Astrocyte (in vitro differentiated cells and primary cell): ENCODE results near the gene RMRP. TPM values are rescaled to one million over a fixed set of nuclear protein-coding genes. Genes with fewer than 3 reads are reported as not detected.

Experiments used
- DNase-seq: peaks from one replicate; pipeline ENCODE4 v3.0.0-alpha.2; 2010; ENCODE audit warnings: low read depth
- FAIRE-seq: peaks from 2 replicates; lab custom pipeline; 2011; peaks lifted over from hg19 to GRCh38; lab: Jason Lieb, UNC
- H2AFZ ChIP-seq: 2 replicates; pipeline ENCODE4 v1.6.0; 2012; ENCODE audit warnings: low read depth, low read length, inconsistent platforms
- H3K27ac ChIP-seq: 2 replicates; pipeline ENCODE4 v1.5.1; 2011; ENCODE audit warnings: low read depth, low read length, inconsistent platforms
- H3K27me3 ChIP-seq: 2 replicates; pipeline ENCODE4 v1.6.0; 2011; ENCODE audit warnings: low read length, inconsistent platforms; ENCODE audit not compliant: insufficient read depth
- H3K36me3 ChIP-seq: 2 replicates; pipeline ENCODE4 v1.5.1; 2011; ENCODE audit warnings: low read length, inconsistent platforms; ENCODE audit not compliant: insufficient read depth
- H3K4me1 ChIP-seq: 2 replicates; pipeline ENCODE4 v1.5.1; 2011; ENCODE audit warnings: low read length, inconsistent platforms; ENCODE audit not compliant: insufficient read depth
- H3K4me2 ChIP-seq: 2 replicates; pipeline ENCODE4 v1.6.0; 2012; ENCODE audit warnings: low read length, inconsistent platforms
- H3K4me3 ChIP-seq: 2 replicates; pipeline ENCODE4 v1.5.1; 2011; ENCODE audit warnings: low read depth, mild to moderate bottlenecking, low read length, inconsistent platforms; ENCODE audit not compliant: insufficient read depth
- H3K79me2 ChIP-seq: 2 replicates; pipeline ENCODE4 v1.6.0; 2012; ENCODE audit warnings: mild to moderate bottlenecking, low read length, inconsistent platforms; ENCODE audit not compliant: insufficient read depth
- H3K9ac ChIP-seq: 2 replicates; pipeline ENCODE4 v1.6.0; 2012; ENCODE audit warnings: mild to moderate bottlenecking, low read length, inconsistent platforms
- H3K9me3 ChIP-seq: 2 replicates; pipeline ENCODE4 v1.5.1; 2012; ENCODE audit warnings: low read depth, mild to moderate bottlenecking, low read length, inconsistent platforms; ENCODE audit not compliant: insufficient read depth
- H4K20me1 ChIP-seq: 2 replicates; pipeline ENCODE4 v1.6.0; 2012; ENCODE audit warnings: low read length, inconsistent platforms; ENCODE audit not compliant: insufficient read depth
- H3K27ac Mint-ChIP-seq: one replicate; pipeline ENCODE4 v1.8.0; 2021; ENCODE audit warnings: mild to moderate bottlenecking, mixed read lengths; ENCODE audit not compliant: unreplicated experiment
- H3K27me3 Mint-ChIP-seq: one replicate; pipeline ENCODE4 v1.8.0; 2021; ENCODE audit warnings: low read depth, mixed read lengths; ENCODE audit not compliant: unreplicated experiment
- H3K36me3 Mint-ChIP-seq: one replicate; pipeline ENCODE4 v1.8.0; 2021; ENCODE audit warnings: low read depth, mixed read lengths; ENCODE audit not compliant: unreplicated experiment
- H3K4me1 Mint-ChIP-seq: one replicate; pipeline ENCODE4 v1.8.0; 2021; ENCODE audit warnings: low read depth, mixed read lengths; ENCODE audit not compliant: unreplicated experiment
- H3K4me3 Mint-ChIP-seq: one replicate; pipeline ENCODE4 v1.8.0; 2021; ENCODE audit warnings: mild to moderate bottlenecking, moderate library complexity, mixed read lengths; ENCODE audit not compliant: unreplicated experiment
- H3K9me3 Mint-ChIP-seq: one replicate; pipeline ENCODE4 v1.8.0; 2021; ENCODE audit warnings: mild to moderate bottlenecking, mixed read lengths; ENCODE audit not compliant: unreplicated experiment
- EZH2 ChIP-seq: IDR thresholded peaks from 2 replicates; pipeline ENCODE4 v1.6.1; 2012; ENCODE audit warnings: mild to moderate bottlenecking, low read length, inconsistent platforms; ENCODE audit not compliant: insufficient read depth
- total RNA-seq: library from RNA; stranded (reverse); gene quantifications from 2 replicates; pipeline ENCODE4 v1.2.1, GENCODE V29; 2021
- TF ChIP-seq, protein P1 (sequence below): IDR thresholded peaks from 2 replicates; pipeline ENCODE4 v1.5.1; 2011; ENCODE audit warnings: low read depth, mild to moderate bottlenecking, inconsistent platforms, low read length, moderate library complexity; ENCODE audit not compliant: insufficient read depth

RMRP gene
- total RNA-seq, 1 donor from 2014 or later = 13,402 TPM

DNA sequence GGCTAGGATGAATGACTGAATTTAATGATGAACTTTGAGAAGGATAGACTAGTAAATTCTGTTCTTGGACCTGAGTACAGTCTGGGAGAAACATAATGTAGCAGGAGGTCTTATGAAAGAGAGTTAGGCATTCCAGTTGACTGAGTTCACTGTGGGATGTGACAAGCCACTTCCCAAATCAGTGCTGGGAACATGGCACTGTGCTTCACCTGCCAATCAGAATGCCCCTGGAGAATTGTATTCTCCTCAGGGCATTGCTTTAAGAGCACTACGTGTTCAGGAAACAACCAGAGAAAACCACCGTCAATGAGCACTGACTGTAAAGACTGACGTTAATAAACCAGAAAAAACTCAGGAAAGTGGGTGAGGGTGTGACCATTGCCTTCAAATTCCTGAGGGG is 1.5 kb upstream of the RMRP start:
- peaks cover 8% of the 10 kb centered on the region for H4K20me1 ChIP-seq
- peak overlapping the region; percentile 35 for H3K27ac Mint-ChIP-seq
- peaks cover 6% of the 10 kb centered on the region for H3K36me3 ChIP-seq
- H3K4me1 ChIP-seq = peaks cover 18% of the 10 kb centered on the region
- peaks cover 1% of the 10 kb centered on the region for H3K36me3 Mint-ChIP-seq
- H2AFZ ChIP-seq = no peak overlapping the region
- no peak for TF ChIP-seq EZH2
- TF ChIP-seq, protein P1, sequence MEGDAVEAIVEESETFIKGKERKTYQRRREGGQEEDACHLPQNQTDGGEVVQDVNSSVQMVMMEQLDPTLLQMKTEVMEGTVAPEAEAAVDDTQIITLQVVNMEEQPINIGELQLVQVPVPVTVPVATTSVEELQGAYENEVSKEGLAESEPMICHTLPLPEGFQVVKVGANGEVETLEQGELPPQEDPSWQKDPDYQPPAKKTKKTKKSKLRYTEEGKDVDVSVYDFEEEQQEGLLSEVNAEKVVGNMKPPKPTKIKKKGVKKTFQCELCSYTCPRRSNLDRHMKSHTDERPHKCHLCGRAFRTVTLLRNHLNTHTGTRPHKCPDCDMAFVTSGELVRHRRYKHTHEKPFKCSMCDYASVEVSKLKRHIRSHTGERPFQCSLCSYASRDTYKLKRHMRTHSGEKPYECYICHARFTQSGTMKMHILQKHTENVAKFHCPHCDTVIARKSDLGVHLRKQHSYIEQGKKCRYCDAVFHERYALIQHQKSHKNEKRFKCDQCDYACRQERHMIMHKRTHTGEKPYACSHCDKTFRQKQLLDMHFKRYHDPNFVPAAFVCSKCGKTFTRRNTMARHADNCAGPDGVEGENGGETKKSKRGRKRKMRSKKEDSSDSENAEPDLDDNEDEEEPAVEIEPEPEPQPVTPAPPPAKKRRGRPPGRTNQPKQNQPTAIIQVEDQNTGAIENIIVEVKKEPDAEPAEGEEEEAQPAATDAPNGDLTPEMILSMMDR = no peak
- FAIRE-seq = no peak
- peaks cover 11% of the 10 kb centered on the region for H3K79me2 ChIP-seq
- no peaks in the 10 kb centered on the region for H3K9me3 ChIP-seq
- peak overlapping the region; percentile 86 for H3K4me2 ChIP-seq
- no peaks in the 10 kb centered on the region for H3K27me3 ChIP-seq
- DNase-seq = peak; percentile 42
- no peaks in the 10 kb centered on the region for H3K9me3 Mint-ChIP-seq
- H3K27me3 Mint-ChIP-seq = no peaks in the 10 kb centered on the region
- peak overlapping the region; percentile 87 for H3K4me3 Mint-ChIP-seq
- peaks cover 12% of the 10 kb centered on the region for H3K4me1 Mint-ChIP-seq
- H3K4me3 ChIP-seq = peak overlapping the region; percentile 78
- H3K27ac ChIP-seq = peak overlapping the region; percentile 100
- H3K9ac ChIP-seq = peak overlapping the region; percentile 92

DNA sequence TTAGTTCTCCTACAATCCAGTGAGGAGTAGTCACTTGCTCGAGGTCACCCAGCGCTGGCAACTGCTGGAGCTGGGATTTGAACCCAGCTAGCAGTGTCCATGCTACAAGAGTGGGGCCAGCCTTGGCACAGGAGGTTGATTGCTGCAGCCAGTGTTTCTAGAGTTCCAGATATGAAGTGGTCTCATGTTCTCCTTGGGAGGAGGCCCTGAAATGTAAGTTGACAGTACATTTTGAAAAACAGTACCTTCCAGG is 1.1 kb upstream of the RMRP start:
- no peak for TF ChIP-seq EZH2
- Histone ChIP-seq H3K79me2 (peaks cover 11% of the 10 kb centered on the region), H3K27me3 (no peaks in the 10 kb centered on the region), H3K9ac (peak overlapping the region; percentile 92), H4K20me1 (peaks cover 8% of the 10 kb centered on the region), H3K4me2 (peak overlapping the region; percentile 86), H3K27ac (peak overlapping the region; percentile 100), H3K4me3 (peak overlapping the region; percentile 78), H3K36me3 (peaks cover 6% of the 10 kb centered on the region), H3K4me1 (peaks cover 15% of the 10 kb centered on the region), H3K9me3 (no peaks in the 10 kb centered on the region), H2AFZ (peak overlapping the region; percentile 92)
- no peaks in the 10 kb centered on the region for H3K27me3 Mint-ChIP-seq
- DNase-seq (no peak), FAIRE-seq (no peak)
- peak overlapping the region; percentile 87 for H3K4me3 Mint-ChIP-seq
- no peaks in the 10 kb centered on the region for H3K9me3 Mint-ChIP-seq
- peaks cover 1% of the 10 kb centered on the region for H3K36me3 Mint-ChIP-seq
- peak overlapping the region; percentile 75 for H3K27ac Mint-ChIP-seq
- H3K4me1 Mint-ChIP-seq = peaks cover 12% of the 10 kb centered on the region

DNA sequence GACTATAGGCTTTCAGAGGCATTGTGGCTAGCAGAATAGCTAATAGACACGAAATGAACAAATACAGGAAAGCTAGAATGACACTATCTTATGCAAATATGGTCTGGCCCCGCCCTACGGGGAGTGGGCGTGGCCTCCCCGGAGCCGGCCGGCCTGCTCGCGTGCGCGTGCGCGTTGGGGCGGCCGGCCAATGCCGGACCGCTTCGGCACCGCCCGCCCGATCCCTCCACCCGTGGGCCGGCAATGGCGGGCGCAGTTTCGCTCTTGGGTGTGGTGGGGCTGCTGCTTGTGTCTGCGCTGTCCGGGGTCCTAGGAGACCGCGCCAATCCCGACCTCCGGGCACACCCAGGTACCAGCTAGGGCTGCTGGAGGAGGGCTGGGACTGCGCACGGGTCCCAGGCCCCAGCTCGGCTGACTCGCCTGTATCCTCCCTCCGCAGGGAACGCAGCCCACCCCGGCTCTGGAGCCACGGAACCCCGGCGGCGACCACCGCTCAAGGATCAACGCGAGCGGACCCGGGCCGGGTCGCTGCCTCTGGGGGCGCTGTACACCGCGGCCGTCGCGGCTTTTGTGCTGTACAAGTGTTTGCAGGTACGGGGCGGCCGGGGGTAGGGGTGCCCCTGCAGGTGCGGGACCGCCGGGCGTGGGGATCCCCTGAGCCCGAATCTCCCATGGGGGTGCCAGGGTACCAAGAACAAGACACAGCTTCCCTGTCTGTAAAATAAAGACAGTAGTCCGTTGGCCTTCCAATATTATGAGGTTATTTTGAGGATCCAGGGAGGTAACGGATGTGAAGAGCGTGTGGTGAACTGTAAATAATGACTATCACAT is 533 bp upstream of the RMRP start, which contains the start of gene CCDC107:
Gene CCDC107, plus strand, starts transcription at position 156 of the 831 bp plus-strand sequence. Its CDS starts 88 bp downstream, at position 244.
- Mint-ChIP-seq H3K4me3 (peak within 1 kb of the TSS; percentile 87), H3K9me3 (no peaks in the 10 kb centered on the region), H3K4me1 (peaks cover 12% of the 10 kb centered on the region), H3K36me3 (peaks cover 1% of the 10 kb centered on the region), H3K27ac (peak within 1 kb of the TSS; percentile 75), H3K27me3 (no peaks in the 10 kb centered on the region)
- Histone ChIP-seq H3K9ac (peak within 1 kb of the TSS; percentile 92), H3K4me1 (peaks cover 15% of the 10 kb centered on the region), H3K27me3 (no peaks in the 10 kb centered on the region), H3K27ac (peak within 1 kb of the TSS; percentile 100), H3K9me3 (no peaks in the 10 kb centered on the region), H3K79me2 (peaks cover 11% of the 10 kb centered on the region), H3K4me3 (peak within 1 kb of the TSS; percentile 78), H4K20me1 (peaks cover 8% of the 10 kb centered on the region), H2AFZ (peak within 1 kb of the TSS; percentile 92), H3K4me2 (peak within 1 kb of the TSS; percentile 86), H3K36me3 (peaks cover 6% of the 10 kb centered on the region)
- TF ChIP-seq, protein P1 = peak; percentile 28
- TF ChIP-seq EZH2 = no peak
- FAIRE-seq (no peak), DNase-seq (peak; percentile 59)
